Muscle layer of duodenum (tissue), 2 donors: ENCODE data around the gene RPS15A.
A peak's percentile ranks its signal among the peaks of the same experiment; 100 is the strongest.
"Not testable (repeated sequence)": the region's sequence is repeated elsewhere in the genome, so short reads cannot be mapped to it uniquely, and the experiment has no call there.

Source experiments
- H3K27ac ChIP-seq: one replicate; pipeline ENCODE4 v1.7.0; 2013; ENCODE audit warnings: mild to moderate bottlenecking, low read length
- H3K27me3 ChIP-seq: one replicate; pipeline ENCODE4 v1.7.0; 2013; ENCODE audit warnings: low read depth, mild to moderate bottlenecking, control low read depth, low read length
- H3K36me3 ChIP-seq, 2 donors: one replicate each; pipeline ENCODE4 v1.7.0; 2013; ENCODE audit warnings: low read length in 2 of 2, control low read depth in 1 of 2, mild to moderate bottlenecking in 1 of 2; ENCODE audit not compliant: insufficient read depth in 2 of 2, control insufficient read depth in 1 of 2
- H3K4me1 ChIP-seq, 2 donors: one replicate each; pipeline ENCODE4 v1.7.0; 2013; ENCODE audit warnings: low read length in 2 of 2, mild to moderate bottlenecking in 2 of 2, control low read depth in 1 of 2, moderate library complexity in 1 of 2; ENCODE audit not compliant: insufficient read depth in 2 of 2, control insufficient read depth in 1 of 2
- H3K4me3 ChIP-seq, 2 donors: one replicate each; pipeline ENCODE4 v1.7.0; 2013; ENCODE audit warnings: low read length in 2 of 2, low read depth in 1 of 2, mild to moderate bottlenecking in 1 of 2
- H3K9me3 ChIP-seq, 2 donors: one replicate each; pipeline ENCODE4 v1.7.0; 2013; ENCODE audit warnings: low read length in 2 of 2, control low read depth in 1 of 2, mild to moderate bottlenecking in 1 of 2; ENCODE audit not compliant: control insufficient read depth in 1 of 2
- donor health status: healthy.

RPS15A gene

GRCh38 chr16:18792836-18793433 is 2.8 kb upstream of the RPS15A start:
- H3K27me3 ChIP-seq: no peaks in the 10 kb centered on the region
- no peaks in the 10 kb centered on the region for H3K9me3 ChIP-seq
- H3K4me3 ChIP-seq: no peak overlapping the region
- peaks cover 31 to 45% of the 10 kb centered on the region in 2 donors for H3K36me3 ChIP-seq
- H3K4me1 ChIP-seq: peaks cover 5 to 14% of the 10 kb centered on the region in 2 donors
- no peak overlapping the region for H3K27ac ChIP-seq

- Histone ChIP-seq H3K4me1 (peaks cover 15 to 41% of the 10 kb centered on the region in 2 donors), H3K9me3 (no peaks in the 10 kb centered on the region), H3K36me3 (peaks cover 46 to 49% of the 10 kb centered on the region in 2 donors), H3K4me3 (peak overlapping the region; percentile 98), H3K27me3 (no peaks in the 10 kb centered on the region), H3K27ac (peak overlapping the region; percentile 90)
Observed at GRCh38 chr16:18789515-18789849, 652 bp downstream of the RPS15A start.

- H3K27ac ChIP-seq: peak overlapping the region; percentile 90
- no peaks in the 10 kb centered on the region for H3K9me3 ChIP-seq
- peak overlapping the region; percentile 98 for H3K4me3 ChIP-seq
- H3K4me1 ChIP-seq: peaks cover 15 to 41% of the 10 kb centered on the region in 2 donors
- peaks cover 43 to 49% of the 10 kb centered on the region in 2 donors for H3K36me3 ChIP-seq
- H3K27me3 ChIP-seq: no peaks in the 10 kb centered on the region
Observed at GRCh38 chr16:18788828-18789514, 1.2 kb downstream of the RPS15A start.

- peaks cover 42 to 43% of the 10 kb centered on the region in 2 donors for H3K36me3 ChIP-seq
- H3K4me1 ChIP-seq: peaks cover 15 to 41% of the 10 kb centered on the region in 2 donors
- peak overlapping the region in 1 of 2 donors; percentile 12 for H3K4me3 ChIP-seq
- H3K27ac ChIP-seq: no peak overlapping the region
- no peaks in the 10 kb centered on the region for H3K9me3 ChIP-seq
- H3K27me3 ChIP-seq: no peaks in the 10 kb centered on the region
Observed at GRCh38 chr16:18784917-18785623, 5.1 kb downstream of the RPS15A start.

- Histone ChIP-seq H3K27me3 (no peaks in the 10 kb centered on the region), H3K4me3 (no peak overlapping the region), H3K36me3 (peaks cover 42 to 43% of the 10 kb centered on the region in 2 donors), H3K9me3 (no peaks in the 10 kb centered on the region), H3K27ac (no peak overlapping the region), H3K4me1 (peaks cover 15 to 35% of the 10 kb centered on the region in 2 donors)
Observed at GRCh38 chr16:18783430-18784341, 6.4 kb downstream of the RPS15A start.

GRCh38 chr16:18782697-18783429 is 7.3 kb downstream of the RPS15A start:
- H3K27ac ChIP-seq: no peak overlapping the region
- no peak overlapping the region for H3K4me3 ChIP-seq
- no peaks in the 10 kb centered on the region for H3K9me3 ChIP-seq
- peaks cover 9 to 27% of the 10 kb centered on the region in 2 donors for H3K4me1 ChIP-seq
- H3K27me3 ChIP-seq: no peaks in the 10 kb centered on the region
- peaks cover 37 to 38% of the 10 kb centered on the region in 2 donors for H3K36me3 ChIP-seq

GRCh38 chr16:18781232-18781631 is 8.9 kb downstream of the RPS15A start:
- not testable (repeated sequence) for H3K27me3 ChIP-seq, H3K4me3 ChIP-seq, H3K27ac ChIP-seq, H3K9me3 ChIP-seq
- Histone ChIP-seq H3K4me1 (peaks cover 0 to 10% of the 10 kb centered on the region in 2 donors), H3K36me3 (peaks cover 25 to 27% of the 10 kb centered on the region in 2 donors)

GRCh38 chr16:18780460-18781026 is 9.6 kb downstream of the RPS15A start:
- not testable (repeated sequence) for H3K4me3 ChIP-seq, H3K4me1 ChIP-seq, H3K9me3 ChIP-seq, H3K27ac ChIP-seq, H3K27me3 ChIP-seq
- peaks cover 20 to 22% of the 10 kb centered on the region in 2 donors for H3K36me3 ChIP-seq

- not testable (repeated sequence) for H3K4me1 ChIP-seq, H3K4me3 ChIP-seq, H3K27me3 ChIP-seq, H3K9me3 ChIP-seq, H3K27ac ChIP-seq, H3K36me3 ChIP-seq
Observed at GRCh38 chr16:18777664-18778063, 12.5 kb downstream of the RPS15A start.

GRCh38 chr16:18776334-18776733 is 13.8 kb downstream of the RPS15A start:
- H3K27me3 ChIP-seq, H3K36me3 ChIP-seq, H3K27ac ChIP-seq, H3K9me3 ChIP-seq, H3K4me1 ChIP-seq, H3K4me3 ChIP-seq: not testable (repeated sequence)
